Astrocyte (in vitro differentiated cells and primary cell): ENCODE data around the gene TBX6. TPM values are rescaled to one million over a fixed set of nuclear protein-coding genes. Genes with fewer than 3 reads are reported as not detected.
A peak's percentile ranks its signal among the peaks of the same experiment; 100 is the strongest.

Experiments used
- DNase-seq: peaks from one replicate; pipeline ENCODE4 v3.0.0-alpha.2; 2010; ENCODE audit warnings: low read depth
- FAIRE-seq: peaks from 2 replicates; lab custom pipeline; 2011; peaks lifted over from hg19 to GRCh38; lab: Jason Lieb, UNC
- H2AFZ ChIP-seq: 2 replicates; pipeline ENCODE4 v1.6.0; 2012; ENCODE audit warnings: low read depth, low read length, inconsistent platforms
- H3K27ac ChIP-seq: 2 replicates; pipeline ENCODE4 v1.5.1; 2011; ENCODE audit warnings: low read depth, low read length, inconsistent platforms
- H3K27me3 ChIP-seq: 2 replicates; pipeline ENCODE4 v1.6.0; 2011; ENCODE audit warnings: low read length, inconsistent platforms; ENCODE audit not compliant: insufficient read depth
- H3K36me3 ChIP-seq: 2 replicates; pipeline ENCODE4 v1.5.1; 2011; ENCODE audit warnings: low read length, inconsistent platforms; ENCODE audit not compliant: insufficient read depth
- H3K4me1 ChIP-seq: 2 replicates; pipeline ENCODE4 v1.5.1; 2011; ENCODE audit warnings: low read length, inconsistent platforms; ENCODE audit not compliant: insufficient read depth
- H3K4me2 ChIP-seq: 2 replicates; pipeline ENCODE4 v1.6.0; 2012; ENCODE audit warnings: low read length, inconsistent platforms
- H3K4me3 ChIP-seq: 2 replicates; pipeline ENCODE4 v1.5.1; 2011; ENCODE audit warnings: low read depth, mild to moderate bottlenecking, low read length, inconsistent platforms; ENCODE audit not compliant: insufficient read depth
- H3K79me2 ChIP-seq: 2 replicates; pipeline ENCODE4 v1.6.0; 2012; ENCODE audit warnings: mild to moderate bottlenecking, low read length, inconsistent platforms; ENCODE audit not compliant: insufficient read depth
- H3K9ac ChIP-seq: 2 replicates; pipeline ENCODE4 v1.6.0; 2012; ENCODE audit warnings: mild to moderate bottlenecking, low read length, inconsistent platforms
- H3K9me3 ChIP-seq: 2 replicates; pipeline ENCODE4 v1.5.1; 2012; ENCODE audit warnings: low read depth, mild to moderate bottlenecking, low read length, inconsistent platforms; ENCODE audit not compliant: insufficient read depth
- H4K20me1 ChIP-seq: 2 replicates; pipeline ENCODE4 v1.6.0; 2012; ENCODE audit warnings: low read length, inconsistent platforms; ENCODE audit not compliant: insufficient read depth
- H3K27ac Mint-ChIP-seq: one replicate; pipeline ENCODE4 v1.8.0; 2021; ENCODE audit warnings: mild to moderate bottlenecking, mixed read lengths; ENCODE audit not compliant: unreplicated experiment
- H3K27me3 Mint-ChIP-seq: one replicate; pipeline ENCODE4 v1.8.0; 2021; ENCODE audit warnings: low read depth, mixed read lengths; ENCODE audit not compliant: unreplicated experiment
- H3K36me3 Mint-ChIP-seq: one replicate; pipeline ENCODE4 v1.8.0; 2021; ENCODE audit warnings: low read depth, mixed read lengths; ENCODE audit not compliant: unreplicated experiment
- H3K4me1 Mint-ChIP-seq: one replicate; pipeline ENCODE4 v1.8.0; 2021; ENCODE audit warnings: low read depth, mixed read lengths; ENCODE audit not compliant: unreplicated experiment
- H3K4me3 Mint-ChIP-seq: one replicate; pipeline ENCODE4 v1.8.0; 2021; ENCODE audit warnings: mild to moderate bottlenecking, moderate library complexity, mixed read lengths; ENCODE audit not compliant: unreplicated experiment
- H3K9me3 Mint-ChIP-seq: one replicate; pipeline ENCODE4 v1.8.0; 2021; ENCODE audit warnings: mild to moderate bottlenecking, mixed read lengths; ENCODE audit not compliant: unreplicated experiment
- CTCF ChIP-seq: IDR thresholded peaks from 2 replicates; pipeline ENCODE4 v1.5.1; 2011; ENCODE audit warnings: low read depth, mild to moderate bottlenecking, inconsistent platforms, low read length, moderate library complexity; ENCODE audit not compliant: insufficient read depth
- EZH2 ChIP-seq: IDR thresholded peaks from 2 replicates; pipeline ENCODE4 v1.6.1; 2012; ENCODE audit warnings: mild to moderate bottlenecking, low read length, inconsistent platforms; ENCODE audit not compliant: insufficient read depth
- total RNA-seq: library from RNA; stranded (reverse); gene quantifications from 2 replicates; pipeline ENCODE4 v1.2.1, GENCODE V29; 2021

Gene TBX6
- total RNA-seq, 1 donor from 2014 or later = 0.27 TPM

- H3K27me3 Mint-ChIP-seq = no peaks in the 10 kb centered on the region
- H3K27ac Mint-ChIP-seq = peak overlapping the region; percentile 58
- H3K36me3 Mint-ChIP-seq = peaks cover 2% of the 10 kb centered on the region
- no peak for FAIRE-seq
- Histone ChIP-seq H3K36me3 (no peaks in the 10 kb centered on the region), H3K79me2 (peaks cover 3% of the 10 kb centered on the region), H3K27me3 (no peaks in the 10 kb centered on the region), H3K9ac (peak overlapping the region; percentile 82), H4K20me1 (no peaks in the 10 kb centered on the region), H3K27ac (no peak overlapping the region), H3K4me2 (peak overlapping the region; percentile 83), H3K4me3 (no peak overlapping the region), H3K9me3 (peaks cover 4% of the 10 kb centered on the region), H2AFZ (peak overlapping the region; percentile 95), H3K4me1 (peaks cover 13% of the 10 kb centered on the region)
- H3K9me3 Mint-ChIP-seq = peaks cover 18% of the 10 kb centered on the region
- no peak for TF ChIP-seq CTCF
- TF ChIP-seq EZH2 = no peak
- DNase-seq = no peak
- H3K4me3 Mint-ChIP-seq = peak overlapping the region; percentile 70
- peaks cover 3% of the 10 kb centered on the region for H3K4me1 Mint-ChIP-seq
Measured at GRCh38 chr16:30096862-30097563, 5.3 kb upstream of the TBX6 start.

- H3K4me2 ChIP-seq = peak within 1 kb of the TSS; percentile 85
- peak within 1 kb of the TSS; percentile 82 for H3K9ac ChIP-seq
- H3K36me3 Mint-ChIP-seq = peaks cover 2% of the 10 kb centered on the region
- H2AFZ ChIP-seq = peak within 1 kb of the TSS; percentile 95
- H3K27ac Mint-ChIP-seq = peak within 1 kb of the TSS; percentile 58
- H3K27ac ChIP-seq = peak within 1 kb of the TSS; percentile 57
- peak within 1 kb of the TSS; percentile 52 for H3K4me3 ChIP-seq
- no peaks in the 10 kb centered on the region for H4K20me1 ChIP-seq
- no peaks in the 10 kb centered on the region for H3K27me3 ChIP-seq
- TF ChIP-seq CTCF (no peak), EZH2 (no peak)
- no peak for FAIRE-seq
- H3K4me3 Mint-ChIP-seq = peak within 1 kb of the TSS; percentile 78
- H3K79me2 ChIP-seq = peaks cover 3% of the 10 kb centered on the region
- DNase-seq = peak; percentile 65
- H3K4me1 Mint-ChIP-seq = peaks cover 3% of the 10 kb centered on the region
- peaks cover 4% of the 10 kb centered on the region for H3K9me3 ChIP-seq
- H3K36me3 ChIP-seq = no peaks in the 10 kb centered on the region
- peaks cover 19% of the 10 kb centered on the region for H3K4me1 ChIP-seq
- no peaks in the 10 kb centered on the region for H3K27me3 Mint-ChIP-seq
- peaks cover 17% of the 10 kb centered on the region for H3K9me3 Mint-ChIP-seq
Measured at GRCh38 chr16:30096105-30096861, 4.6 kb upstream of the TBX6 start, which contains the start of gene YPEL3. Gene YPEL3 (minus strand): TSS chr16:30096213. CDS start chr16:30095482, 731 bp downstream.
